HCT116 (cell line): Measurements from ENCODE around the gene PAGR1. TPM values are rescaled to one million over a fixed set of nuclear protein-coding genes. Genes with fewer than 3 reads are reported as not detected.

Experiments
- ATAC-seq: fragments of 200-7000 bp; cut with Tn5 transposase; 2 replicates; pipeline ENCODE4 v1.9.1; 2020; ENCODE audit warnings: mild to moderate bottlenecking, moderate library complexity
- BruUV-seq: library from RNA; stranded (reverse); fragments of 400-500 nt; replicated peaks from 2 replicates; lab custom pipeline; 2021; lab: Mats Ljungman, UMichigan
- CTCF ChIA-PET: fragments of 300-600 bp; sonication (Branson Sonifier 250); formaldehyde crosslinking; loops from one replicate; lab custom pipeline; 2021; ENCODE audit warnings: antibody characterized with exemption; lab: Charles Lee
- POLR2A ChIA-PET: fragments of 300-600, 350-600 bp; sonication (Branson Sonifier 250); formaldehyde crosslinking; loops from one replicate; lab custom pipeline; 2021; ENCODE audit warnings: antibody characterized with exemption; lab: Charles Lee
- RAD21 ChIA-PET, 2 experiments: fragments of 300-600 bp; sonication (Branson Sonifier 250); formaldehyde crosslinking; loops; one replicate each; lab custom pipeline; 2023; ENCODE audit warnings: low total read pairs in 2 of 2; ENCODE audit not compliant: uncharacterized antibody in 2 of 2, unreplicated experiment in 2 of 2, low non-redundant PET in 1 of 2; lab: Charles Lee
- DNase-seq: peaks from one replicate; pipeline ENCODE4 v3.0.0-alpha.2; 2010; ENCODE audit warnings: low read depth, low spot score
- H2AFZ ChIP-seq: fragments of 200-600 bp; shearing (Covaris generic), sonication (generic); 2 replicates; pipeline ENCODE4 v1.6.1; 2017; ENCODE audit warnings: low read depth, mixed run types, mixed read lengths, antibody characterized with exemption, low read length; ENCODE audit not compliant: poor library complexity, severe bottlenecking
- H3K27ac ChIP-seq: 2 replicates; pipeline ENCODE4 v1.5.1; 2012; ENCODE audit warnings: low read depth, low read length
- H3K27me3 ChIP-seq: fragments of 200-600 bp; sonication (generic); 2 replicates; pipeline ENCODE4 v1.6.1; 2016; ENCODE audit warnings: mixed run types, low read length, mixed read lengths; ENCODE audit not compliant: insufficient read depth
- H3K36me3 ChIP-seq, 2 experiments: fragments of 200-500 bp in 1 of 2; fragments of 200-600 bp in 1 of 2; sonication (Bioruptor generic) in 1 of 2; sonication (generic) in 1 of 2; 2 replicates each; pipeline versions ENCODE4 v1.5.1 to v1.6.1; 2014 to 2016; ENCODE audit warnings: low read length in 2 of 2, inconsistent platforms in 1 of 2, mixed read lengths in 1 of 2, mixed run types in 1 of 2; ENCODE audit not compliant: insufficient read depth in 2 of 2, control insufficient read depth in 1 of 2
- H3K4me1 ChIP-seq, 2 experiments: fragments of 200-600 bp in 1 of 2; sonication (generic) in 1 of 2; 2 replicates each; pipeline versions ENCODE4 v1.5.1 to v1.6.1; 2012 to 2017; ENCODE audit warnings: low read length in 2 of 2, inconsistent platforms in 1 of 2, mild to moderate bottlenecking in 1 of 2, mixed read lengths in 1 of 2, mixed run types in 1 of 2, moderate library complexity in 1 of 2; ENCODE audit not compliant: insufficient read depth in 2 of 2, control insufficient read depth in 1 of 2
- H3K4me2 ChIP-seq: fragments of 200-600 bp; sonication (generic); 2 replicates; pipeline ENCODE4 v1.6.1; 2017; ENCODE audit warnings: mixed run types, low read length, mixed read lengths
- H3K4me3 ChIP-seq, 2 experiments: fragments of 200-600 bp in 1 of 2; sonication (generic) in 1 of 2; replicated peaks in 1 of 2; 2 replicates each; pipeline ENCODE4 v1.5.1; 2011 to 2016; ENCODE audit warnings: low read length in 2 of 2, control low read depth in 1 of 2, low read depth in 1 of 2, mild to moderate bottlenecking in 1 of 2, mixed read lengths in 1 of 2, mixed run types in 1 of 2
- H3K79me2 ChIP-seq: fragments of 200-600 bp; sonication (generic); 2 replicates; pipeline ENCODE4 v1.6.1; 2017; ENCODE audit warnings: mild to moderate bottlenecking, mixed run types, low read length, moderate library complexity, mixed read lengths; ENCODE audit not compliant: insufficient read depth
- H3K9ac ChIP-seq: fragments of 200-600 bp; sonication (generic); 2 replicates; pipeline ENCODE4 v1.6.1; 2016; ENCODE audit warnings: low read length, mixed read lengths
- H3K9me2 ChIP-seq: fragments of 200-600 bp; sonication (generic), shearing (Covaris generic); 2 replicates; pipeline ENCODE4 v1.6.1; 2017; ENCODE audit warnings: mixed run types, mild to moderate bottlenecking, moderate library complexity; ENCODE audit not compliant: insufficient read depth
- H3K9me3 ChIP-seq, 2 experiments: fragments of 200-500 bp in 1 of 2; fragments of 200-600 bp in 1 of 2; sonication (Bioruptor generic) in 1 of 2; sonication (generic) in 1 of 2; 2 replicates each; pipeline ENCODE4 v1.6.1; 2014 to 2017; ENCODE audit warnings: low read length in 2 of 2, mixed read lengths in 2 of 2, inconsistent platforms in 1 of 2, low read depth in 1 of 2, mild to moderate bottlenecking in 1 of 2, mixed run types in 1 of 2, moderate library complexity in 1 of 2; ENCODE audit not compliant: control insufficient read depth in 1 of 2, insufficient read depth in 1 of 2
- H4K20me1 ChIP-seq: fragments of 200-600 bp; sonication (generic), shearing (Covaris generic); 2 replicates; pipeline ENCODE4 v1.6.1; 2017; ENCODE audit warnings: mixed run types, mild to moderate bottlenecking, moderate library complexity; ENCODE audit not compliant: insufficient read depth
- CEBPB ChIP-seq: IDR thresholded peaks from 2 replicates; pipeline ENCODE4 v1.6.1; 2012; ENCODE audit warnings: low read depth
- EGR1 ChIP-seq: IDR thresholded peaks from 2 replicates; pipeline ENCODE4 v1.6.1; 2012; ENCODE audit warnings: low read depth
- ELF1 ChIP-seq: IDR thresholded peaks from 2 replicates; pipeline ENCODE4 v1.6.1; 2012; ENCODE audit warnings: low read depth, borderline replicate concordance
- EZH2 ChIP-seq: fragments of 200-600 bp; sonication (generic); IDR thresholded peaks from 2 replicates; pipeline ENCODE4 v1.6.1; 2017; ENCODE audit warnings: antibody characterized with exemption, mixed run types
- EZH2phosphoT487 ChIP-seq: fragments of 200-600 bp; IDR thresholded peaks from 2 replicates; pipeline ENCODE4 v1.6.1; 2018; ENCODE audit warnings: antibody characterized with exemption, borderline replicate concordance
- JUND ChIP-seq: IDR thresholded peaks from 2 replicates; pipeline ENCODE4 v1.6.1; 2012
- MAX ChIP-seq: IDR thresholded peaks from 2 replicates; pipeline ENCODE4 v1.6.1; 2012
- RAD21 ChIP-seq: IDR thresholded peaks from 2 replicates; pipeline ENCODE4 v1.6.1; 2012; ENCODE audit warnings: low read depth, mild to moderate bottlenecking
- REST ChIP-seq: IDR thresholded peaks from 2 replicates; pipeline ENCODE4 v1.6.1; 2012; ENCODE audit warnings: low read depth
- SIN3A ChIP-seq: IDR thresholded peaks from 2 replicates; pipeline ENCODE4 v1.6.1; 2012; ENCODE audit warnings: low read depth
- SP1 ChIP-seq: IDR thresholded peaks from 2 replicates; pipeline ENCODE4 v1.6.1; 2012; ENCODE audit warnings: low read depth
- SRF ChIP-seq: IDR thresholded peaks from 2 replicates; pipeline ENCODE4 v1.6.1; 2012; ENCODE audit warnings: low read depth
- TCF7L2 ChIP-seq: IDR thresholded peaks from 2 replicates; pipeline ENCODE4 v1.7.0; 2011; ENCODE audit warnings: borderline replicate concordance, inconsistent platforms; ENCODE audit not compliant: insufficient read depth, insufficient read length; ENCODE audit errors: extremely low read depth
- YY1 ChIP-seq: IDR thresholded peaks from 2 replicates; pipeline ENCODE4 v1.6.1; 2011; ENCODE audit warnings: low read length, low read depth, moderate library complexity, mild to moderate bottlenecking; ENCODE audit not compliant: insufficient replicate concordance; ENCODE audit errors: extremely low read depth
- ZBTB33 ChIP-seq: IDR thresholded peaks from 2 replicates; pipeline ENCODE4 v1.6.1; 2011; ENCODE audit warnings: mild to moderate bottlenecking, low read length, moderate library complexity; ENCODE audit not compliant: insufficient replicate concordance; ENCODE audit errors: extremely low read depth
- ZFX ChIP-seq: fragments of 450-650 bp; IDR thresholded peaks from 2 replicates; pipeline ENCODE4 v1.6.1; 2017
- intact Hi-C: fragments of 100-400 bp; cut with micrococcal nuclease; formaldehyde crosslinking; loops from 2 replicates; pipeline ENCODE4 v1.10.0; 2022
- total RNA-seq: library from RNA; stranded (reverse); gene quantifications from one replicate; pipeline ENCODE4 v1.2.1, GENCODE V29; 2021; ENCODE audit not compliant: unreplicated experiment
- TF ChIP-seq, protein P1 (sequence below): IDR thresholded peaks from 2 replicates; pipeline ENCODE4 v1.6.1; 2012
- TF ChIP-seq, protein P2 (sequence below), 3 experiments: fragments of 200-600 bp in 1 of 3; sonication (generic) in 1 of 3; IDR thresholded peaks in 2 of 3; conservative IDR thresholded peaks in 1 of 3; 2 replicates each; pipeline ENCODE4 v1.5.1; 2012 to 2017; ENCODE audit warnings: low read depth in 2 of 3, low read length in 2 of 3, antibody characterized with exemption in 1 of 3, borderline replicate concordance in 1 of 3, control low read depth in 1 of 3, mild to moderate bottlenecking in 1 of 3, mixed read lengths in 1 of 3, mixed run types in 1 of 3, moderate library complexity in 1 of 3; ENCODE audit not compliant: insufficient read depth in 1 of 3

Gene PAGR1
- total RNA-seq, 1 experiment from 2014 or later = 28.9 TPM

GRCh38 chr16:29841631-29842030 lies 25.7 kb downstream of the PAGR1 start:
- no peak overlapping the region for H2AFZ ChIP-seq
- H3K36me3 ChIP-seq = peaks cover 0 to 4% of the 10 kb centered on the region in 2 experiments; a peak in 2 of 4 replicates
- intact Hi-C loops = no loop called here
- H3K79me2 ChIP-seq = no peaks in the 10 kb centered on the region
- no peak overlapping the region for H3K4me3 ChIP-seq
- no peaks in the 10 kb centered on the region for H3K9me2 ChIP-seq
- H3K27me3 ChIP-seq = no peaks in the 10 kb centered on the region
- no peak for ATAC-seq
- TF ChIP-seq SRF (no peak), ZFX (no peak), EGR1 (no peak), TCF7L2 (no peak), YY1 (no peak), ZBTB33 (no peak), JUND (no peak), CEBPB (no peak), REST (no peak), SP1 (no peak), ELF1 (no peak), MAX (no peak), SIN3A (no peak), RAD21 (no peak), EZH2phosphoT487 (no peak), EZH2 (no peak)
- TF ChIP-seq, protein P1, sequence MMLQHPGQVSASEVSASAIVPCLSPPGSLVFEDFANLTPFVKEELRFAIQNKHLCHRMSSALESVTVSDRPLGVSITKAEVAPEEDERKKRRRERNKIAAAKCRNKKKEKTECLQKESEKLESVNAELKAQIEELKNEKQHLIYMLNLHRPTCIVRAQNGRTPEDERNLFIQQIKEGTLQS = no peak
- TF ChIP-seq, protein P2, sequence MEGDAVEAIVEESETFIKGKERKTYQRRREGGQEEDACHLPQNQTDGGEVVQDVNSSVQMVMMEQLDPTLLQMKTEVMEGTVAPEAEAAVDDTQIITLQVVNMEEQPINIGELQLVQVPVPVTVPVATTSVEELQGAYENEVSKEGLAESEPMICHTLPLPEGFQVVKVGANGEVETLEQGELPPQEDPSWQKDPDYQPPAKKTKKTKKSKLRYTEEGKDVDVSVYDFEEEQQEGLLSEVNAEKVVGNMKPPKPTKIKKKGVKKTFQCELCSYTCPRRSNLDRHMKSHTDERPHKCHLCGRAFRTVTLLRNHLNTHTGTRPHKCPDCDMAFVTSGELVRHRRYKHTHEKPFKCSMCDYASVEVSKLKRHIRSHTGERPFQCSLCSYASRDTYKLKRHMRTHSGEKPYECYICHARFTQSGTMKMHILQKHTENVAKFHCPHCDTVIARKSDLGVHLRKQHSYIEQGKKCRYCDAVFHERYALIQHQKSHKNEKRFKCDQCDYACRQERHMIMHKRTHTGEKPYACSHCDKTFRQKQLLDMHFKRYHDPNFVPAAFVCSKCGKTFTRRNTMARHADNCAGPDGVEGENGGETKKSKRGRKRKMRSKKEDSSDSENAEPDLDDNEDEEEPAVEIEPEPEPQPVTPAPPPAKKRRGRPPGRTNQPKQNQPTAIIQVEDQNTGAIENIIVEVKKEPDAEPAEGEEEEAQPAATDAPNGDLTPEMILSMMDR (IDR thresholded peaks at IDR 0.05 in 2 of 3, conservative IDR thresholded peaks at IDR 0.05 in 1 of 3; ENCODE audit: borderline replicate concordance in 1 of 3, insufficient read depth in 1 of 3, low read depth in 2 of 3, low read length in 2 of 3) = no peak
- H3K4me2 ChIP-seq = no peak overlapping the region
- ChIA-PET POLR2A (interaction anchor here (0.6 kb wide), 1 partner anchor 12 kb away, joined by 3 read pairs; no protein-coding TSS in a partner anchor), CTCF (no interaction called here), RAD21 (interaction anchor here in 1 of 2 experiments (0.8 kb wide), 1 partner anchor 26 kb away, joined by 4 read pairs; the partner anchor contains the start of gene PAGR1)
- H3K9ac ChIP-seq = no peak overlapping the region
- H3K9me3 ChIP-seq = no peaks in the 10 kb centered on the region
- BruUV-seq = no TSS peak
- no peak for DNase-seq
- no peak overlapping the region for H3K27ac ChIP-seq
- no peaks in the 10 kb centered on the region for H4K20me1 ChIP-seq
- H3K4me1 ChIP-seq = no peaks in the 10 kb centered on the region
